ENCODE results near the gene SSB. TPM values are rescaled to one million over a fixed set of nuclear protein-coding genes. Genes with fewer than 3 reads are reported as not detected.

The SSB gene
- total and polyA plus RNA-seq, 2 of the 4 experiments (the other 2 are of a cell fraction): 41.2 to 75.5 TPM

GRCh38 chr2:169752752-169753151 is 45.9 kb upstream of the SSB start:
- H4K8ac ChIP-seq (ENCODE audit: low read depth in 2 of 2, low read length in 2 of 2): no peak overlapping the region
- no peak overlapping the region for H2AK5ac ChIP-seq (ENCODE audit: low read depth, low read length)
- no peak overlapping the region for H2BK15ac ChIP-seq (ENCODE audit: low read depth, low read length)
- H4K91ac ChIP-seq (ENCODE audit: insufficient read depth, low read depth, low read length): no peak overlapping the region
- H3K4me1 ChIP-seq (ENCODE audit: control insufficient read depth, insufficient read depth, low read length): no peaks in the 10 kb centered on the region
- DNase-seq (no peak), ATAC-seq (ENCODE audit: low read depth) (no peak)
- WGBS, 2 experiments (ENCODE audit: extremely low coverage in 2 of 2, insufficient read length in 1 of 2): no CpG with 5 or more reads among the region's 3 CpGs
- no peaks in the 10 kb centered on the region; the same call in 1 of the 2 replicates for H3K36me3 ChIP-seq (ENCODE audit: control insufficient read depth, insufficient read depth, low read length)
- BruUV-seq (replicated peaks): no TSS peak
- no peaks in the 10 kb centered on the region for H3K27me3 ChIP-seq (ENCODE audit: control insufficient read depth, insufficient read depth, low read length)
- H3K4ac ChIP-seq (ENCODE audit: low read depth, low read length): no peak overlapping the region
- intact Hi-C loops (cut with micrococcal nuclease): no loop called here
- no peak overlapping the region for H2BK20ac ChIP-seq (ENCODE audit: low read depth, low read length)
- no peak overlapping the region for H3K4me3 ChIP-seq (ENCODE audit: insufficient read depth, low read depth, low read length)
- no peaks in the 10 kb centered on the region for H3K9me3 ChIP-seq (ENCODE audit: control insufficient read depth, insufficient read depth, low read length)
- ChIA-PET POLR2A (ENCODE audit: unreplicated experiment) (no interaction called here), CTCF (no interaction called here)
- no peaks in the 10 kb centered on the region for H4K20me1 ChIP-seq (ENCODE audit: insufficient read depth, low read length)
- no peak overlapping the region for H3K14ac ChIP-seq (replicated peaks; ENCODE audit: low read depth, low read length)
- H3K9me1 ChIP-seq (ENCODE audit: insufficient read depth, low read length): peaks cover 2% of the 10 kb centered on the region
- no peak overlapping the region for H2AFZ ChIP-seq (replicated peaks; ENCODE audit: low read length, poor library complexity)
- in situ Hi-C loops (cut with MboI; ENCODE audit: low sequenced_read_pairs): no loop called here
- H3K27ac ChIP-seq (ENCODE audit: insufficient read depth, low read length): no peak overlapping the region
- no peak overlapping the region for H4K5ac ChIP-seq (ENCODE audit: low read depth, low read length)
- H3K23ac ChIP-seq (ENCODE audit: low read depth, low read length): no peak overlapping the region
- dilution Hi-C loops (cut with HindIII; ENCODE audit: low sequenced_read_pairs, unreplicated experiment): no loop called here
- H3K56ac ChIP-seq (ENCODE audit: extremely low read depth, insufficient read depth, low read length): no peak overlapping the region
- no peak overlapping the region for H3K18ac ChIP-seq (ENCODE audit: low read depth, low read length)
- no peak overlapping the region for H3K9ac ChIP-seq (ENCODE audit: low read depth, low read length)
- no peak overlapping the region for H2BK120ac ChIP-seq (ENCODE audit: low read depth, low read length)
- no peaks in the 10 kb centered on the region for H3K79me1 ChIP-seq (ENCODE audit: low read depth in 1 of 2, low read length in 2 of 2)
- H3K4me2 ChIP-seq (ENCODE audit: low read depth, low read length): no peak overlapping the region
- no peak overlapping the region for H2AK9ac ChIP-seq (replicated peaks; ENCODE audit: low read depth, low read length, poor library complexity)
- H2BK5ac ChIP-seq (ENCODE audit: low read depth, low read length, poor library complexity, severe bottlenecking): no peak overlapping the region
- no peak for TF ChIP-seq RFX5 (IDR thresholded peaks at IDR 0.05; ENCODE audit: low read depth, low read length)
- no peak for TF ChIP-seq MAFK (IDR thresholded peaks at IDR 0.05; ENCODE audit: low read depth, low read length)
- TF ChIP-seq USF2 (IDR thresholded peaks at IDR 0.05; ENCODE audit: low read depth, low read length): no peak
- TF ChIP-seq POLR2A (IDR thresholded peaks at IDR 0.05; ENCODE audit: low read depth, low read length): no peak
- TF ChIP-seq NFE2L2 (IDR thresholded peaks at IDR 0.05; ENCODE audit: low read depth, low read length): no peak
- no peak for TF ChIP-seq CTCF (conservative IDR thresholded peaks at IDR 0.05; ENCODE audit: low read depth, low read length)
- no peak for TF ChIP-seq RCOR1 (IDR thresholded peaks at IDR 0.05; ENCODE audit: insufficient replicate concordance, low read length)
- TF ChIP-seq FOS (IDR thresholded peaks at IDR 0.05; ENCODE audit: low read depth, low read length): no peak
- no peak for TF ChIP-seq RAD21 (IDR thresholded peaks at IDR 0.05; ENCODE audit: low read length)
- no peak for TF ChIP-seq SMC3 (IDR thresholded peaks at IDR 0.05; ENCODE audit: low read depth, low read length)
- TF ChIP-seq CHD1 (IDR thresholded peaks at IDR 0.05; ENCODE audit: low read depth, low read length): no peak
- no peak for TF ChIP-seq ELK1 (IDR thresholded peaks at IDR 0.05; ENCODE audit: borderline replicate concordance, low read depth, low read length)
- TF ChIP-seq CEBPB (IDR thresholded peaks at IDR 0.05; ENCODE audit: low read depth, low read length): no peak
- no peak for TF ChIP-seq MAZ (IDR thresholded peaks at IDR 0.05; ENCODE audit: borderline replicate concordance, low read depth, low read length)
- TF ChIP-seq BHLHE40 (IDR thresholded peaks at IDR 0.05; ENCODE audit: low read depth, low read length): no peak

Measured in IMR-90 (cell line).